A549 (cell line): ENCODE measurements around the gene GYG2. TPM values are rescaled to one million over a fixed set of nuclear protein-coding genes. Genes with fewer than 3 reads are reported as not detected.

ENCODE experiments used
- BCL3 ChIP-seq: fragments of >200 bp; sonication (Bioruptor Twin); formaldehyde crosslinking; IDR thresholded peaks from 3 replicates; pipeline ENCODE4 v1.6.1; 2016
- CBX2 ChIP-seq: fragments of 200-600 bp; sonication (generic); IDR thresholded peaks from 2 replicates; pipeline ENCODE4 v1.6.1; 2016; ENCODE audit warnings: low read depth, mild to moderate bottlenecking, borderline replicate concordance
- CEBPB ChIP-seq, 2 experiments: fragments of >200 bp in 1 of 2; sonication (Bioruptor Twin) in 1 of 2; formaldehyde crosslinking in 1 of 2; IDR thresholded peaks; 2 replicates each; pipeline ENCODE4 v1.6.1; 2012 to 2016
- CHD2 ChIP-seq: fragments of 150-350 bp; IDR thresholded peaks from 2 replicates; pipeline ENCODE4 v1.6.1; 2014; ENCODE audit warnings: low read length; ENCODE audit not compliant: partially characterized antibody
- CHD4 ChIP-seq: fragments of 200-600 bp; sonication (generic); IDR thresholded peaks from 2 replicates; pipeline ENCODE4 v1.6.1; 2016; ENCODE audit warnings: antibody characterized with exemption, mild to moderate bottlenecking, borderline replicate concordance
- EHF ChIP-seq: fragments of 250-450 bp; sonication (Bioruptor Pico); IDR thresholded peaks from 2 replicates; pipeline ENCODE4 v1.5.0; 2020; ENCODE audit warnings: mild to moderate bottlenecking
- EHMT2 ChIP-seq: fragments of 200-600 bp; sonication (generic); IDR thresholded peaks from 2 replicates; pipeline ENCODE4 v1.6.1; 2016; ENCODE audit warnings: antibody characterized with exemption, low read depth, mild to moderate bottlenecking, moderate library complexity
- EP300 ChIP-seq, 2 experiments: fragments of >200 bp; sonication (Bioruptor Twin); formaldehyde crosslinking; IDR thresholded peaks; 2 replicates in 1 of 2; 3 replicates in 1 of 2; pipeline ENCODE4 v1.6.1; 2016 to 2017
- ESRRA ChIP-seq: fragments of 150-350 bp; IDR thresholded peaks from 2 replicates; pipeline ENCODE4 v1.6.1; 2014; ENCODE audit warnings: mild to moderate bottlenecking, low read length, borderline replicate concordance
- FOSB ChIP-seq: fragments of 250-450 bp; sonication (Bioruptor Pico); IDR thresholded peaks from 2 replicates; pipeline ENCODE4 v1.5.0; 2020; ENCODE audit warnings: mild to moderate bottlenecking, moderate library complexity
- FOSL2 ChIP-seq, 2 experiments: fragments of 450-650 bp in 1 of 2; fragments of >200 bp in 1 of 2; sonication (Bioruptor Twin) in 1 of 2; formaldehyde crosslinking; IDR thresholded peaks; 2 replicates each; pipeline versions ENCODE4 v1.5.0 to v1.6.1; 2016 to 2020; ENCODE audit warnings: mild to moderate bottlenecking in 1 of 2, moderate library complexity in 1 of 2
- FOXS1 ChIP-seq: fragments of 250-450 bp; sonication (Bioruptor Pico); IDR thresholded peaks from 2 replicates; pipeline ENCODE4 v1.5.0; 2020; ENCODE audit warnings: mild to moderate bottlenecking, moderate library complexity
- GATA3 ChIP-seq: IDR thresholded peaks from 2 replicates; pipeline ENCODE4 v1.6.1; 2012; ENCODE audit warnings: borderline replicate concordance
- HEYL ChIP-seq: fragments of 250-450 bp; sonication (Bioruptor Pico); IDR thresholded peaks from 2 replicates; pipeline ENCODE4 v1.8.0; 2021; ENCODE audit warnings: mild to moderate bottlenecking, moderate library complexity
- HOXA7 ChIP-seq: fragments of 250-450 bp; sonication (Bioruptor Pico); IDR thresholded peaks from 2 replicates; pipeline ENCODE4 v1.5.0; 2020; ENCODE audit warnings: mild to moderate bottlenecking, moderate library complexity
- JUN ChIP-seq, 2 experiments: fragments of >200 bp; sonication (Bioruptor Twin); formaldehyde crosslinking; IDR thresholded peaks; 2 replicates in 1 of 2; 3 replicates in 1 of 2; pipeline ENCODE4 v1.6.1; 2016 to 2017
- KDM1A ChIP-seq: fragments of 200-600 bp; sonication (generic); IDR thresholded peaks from 2 replicates; pipeline ENCODE4 v1.6.1; 2016; ENCODE audit warnings: low read depth, mild to moderate bottlenecking
- MAX ChIP-seq: IDR thresholded peaks from 2 replicates; pipeline ENCODE4 v1.6.1; 2012
- NFE2L2 ChIP-seq: fragments of 150-350 bp; conservative IDR thresholded peaks from 2 replicates; pipeline ENCODE4 v1.6.1; 2014; ENCODE audit warnings: low read length
- NPAS2 ChIP-seq: fragments of 250-450 bp; sonication (Bioruptor Pico); IDR thresholded peaks from 2 replicates; pipeline ENCODE4 v1.8.0; 2022; ENCODE audit warnings: mild to moderate bottlenecking, moderate library complexity, borderline replicate concordance
- NR3C1 ChIP-seq: fragments of >200 bp; sonication (Bioruptor Twin); formaldehyde crosslinking; IDR thresholded peaks from 3 replicates; pipeline ENCODE4 v1.6.1; 2017
- PBX3 ChIP-seq: IDR thresholded peaks from 2 replicates; pipeline ENCODE4 v1.6.1; 2012
- POLR2A ChIP-seq: IDR thresholded peaks from 2 replicates; pipeline ENCODE4 v1.6.1; 2012; ENCODE audit warnings: mild to moderate bottlenecking, low read length
- RAD21 ChIP-seq, 2 experiments: fragments of >200 bp in 1 of 2; sonication (Bioruptor Twin) in 1 of 2; formaldehyde crosslinking in 1 of 2; IDR thresholded peaks in 1 of 2; conservative IDR thresholded peaks in 1 of 2; 2 replicates in 1 of 2; 3 replicates in 1 of 2; pipeline ENCODE4 v1.6.1; 2012 to 2018; ENCODE audit warnings: inconsistent platforms in 1 of 2
- RARB ChIP-seq: fragments of 250-450 bp; sonication (Bioruptor Pico); IDR thresholded peaks from 2 replicates; pipeline ENCODE4 v1.8.0; 2021; ENCODE audit warnings: mild to moderate bottlenecking, moderate library complexity
- RCOR1 ChIP-seq: fragments of 150-350 bp; IDR thresholded peaks from 2 replicates; pipeline ENCODE4 v1.6.1; 2014; ENCODE audit warnings: antibody characterized with exemption, low read length, low read depth
- RNF2 ChIP-seq: fragments of 200-600 bp; sonication (generic); IDR thresholded peaks from 2 replicates; pipeline ENCODE4 v1.6.1; 2016; ENCODE audit warnings: low read depth, mild to moderate bottlenecking, antibody characterized with exemption, moderate library complexity, borderline replicate concordance
- SMC3 ChIP-seq: fragments of >200 bp; sonication (Bioruptor Twin); formaldehyde crosslinking; IDR thresholded peaks from 3 replicates; pipeline ENCODE4 v1.6.1; 2018; ENCODE audit warnings: inconsistent platforms
- SREBF2 ChIP-seq: fragments of 450-650 bp; IDR thresholded peaks from 2 replicates; pipeline ENCODE4 v1.6.1; 2014; ENCODE audit warnings: mild to moderate bottlenecking, moderate library complexity
- ZC3H11A ChIP-seq: fragments of 450-650 bp; IDR thresholded peaks from 2 replicates; pipeline ENCODE4 v1.6.1; 2014; ENCODE audit warnings: antibody characterized with exemption, mild to moderate bottlenecking
- polyA plus RNA-seq, 4 experiments: library from polyadenylated mRNA; depleted of rRNA in 3 of 4; stranded (reverse); fragments of >200 nt; fragmentation: RNase III in 1 of 4; extraction: RNeasy Plus Mini Kit Qiagen cat#74134 plus additional on column Dnase treatment in 1 of 4; gene quantifications; 2 replicates in 3 of 4; 3 replicates in 1 of 4; pipeline ENCODE4 v1.2.3, GENCODE V29; 2011 to 2017
- TF ChIP-seq, protein P1 (sequence below): fragments of >200 bp; sonication (Bioruptor Twin); formaldehyde crosslinking; IDR thresholded peaks from 2 replicates; pipeline ENCODE4 v1.6.1; 2016
- TF ChIP-seq, protein P2 (sequence below): fragments of 450-650 bp; IDR thresholded peaks from 2 replicates; pipeline ENCODE4 v1.6.1; 2014; ENCODE audit warnings: antibody characterized with exemption
- TF ChIP-seq, protein P3 (sequence below): IDR thresholded peaks from 2 replicates; pipeline ENCODE4 v1.6.1; 2012; ENCODE audit warnings: low read depth, borderline replicate concordance
- TF ChIP-seq, protein P4 (sequence below): fragments of >200 bp; sonication (Bioruptor Twin); formaldehyde crosslinking; IDR thresholded peaks from 3 replicates; pipeline ENCODE4 v1.5.1; 2016
- TF ChIP-seq, protein P5 (sequence below): fragments of 250-450 bp; sonication (Bioruptor Pico); IDR thresholded peaks from 2 replicates; pipeline ENCODE4 v1.5.0; 2021; ENCODE audit warnings: mild to moderate bottlenecking, moderate library complexity, borderline replicate concordance

Gene GYG2
- polyA plus RNA-seq, 2 of the 4 experiments (the other 2 are of a cell fraction) = 12.7 to 14.3 TPM

DNA sequence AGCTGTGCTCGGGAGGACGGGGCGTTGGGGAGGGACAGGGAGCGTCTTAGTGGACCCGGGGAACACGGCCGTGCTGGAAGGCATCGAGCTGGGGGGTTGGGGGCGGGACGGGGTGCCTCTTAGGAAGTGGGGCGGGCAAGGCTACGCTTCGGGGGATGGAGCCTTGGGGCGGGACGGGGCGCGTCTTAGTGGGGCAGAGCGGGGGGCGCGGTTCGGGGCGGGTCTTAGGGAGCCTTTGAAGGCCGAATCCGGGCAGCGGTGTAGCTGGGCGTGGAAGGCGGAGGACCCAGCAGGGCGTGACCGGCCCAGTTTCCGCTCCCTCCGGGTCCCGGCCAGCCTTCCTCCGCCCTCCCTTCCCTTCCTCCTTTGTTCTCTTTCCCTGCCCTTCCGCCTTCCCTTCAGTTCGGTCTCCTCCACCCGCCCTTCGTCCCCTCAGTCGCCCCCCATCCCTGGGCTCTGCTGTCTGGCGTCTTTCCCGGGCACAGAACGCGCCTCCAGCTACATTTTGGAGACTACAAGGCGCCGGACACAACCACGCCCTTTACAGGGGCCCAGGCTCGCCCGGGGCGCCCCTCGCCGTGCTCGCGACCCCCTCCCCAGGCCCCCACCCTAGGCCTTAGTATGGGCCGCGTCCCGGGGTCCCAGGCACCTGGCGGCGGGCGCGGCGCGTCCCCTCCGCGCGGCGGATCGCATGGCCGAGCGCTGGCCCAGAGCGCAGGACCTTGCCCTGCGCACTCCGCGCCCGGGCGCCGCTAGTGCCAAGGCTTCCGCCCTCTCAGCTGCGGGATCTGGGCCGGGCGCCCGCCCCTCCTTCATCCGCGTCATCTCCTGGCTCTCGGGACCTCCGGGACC, 100.1 kb downstream of the GYG2 start, which contains the start of gene ARSD (continued):
- TF ChIP-seq ZC3H11A = no peak
- TF ChIP-seq EHMT2 = no peak
- no peak for TF ChIP-seq RNF2
- TF ChIP-seq GATA3 = no peak; the same call in 1 of the 2 replicates
- TF ChIP-seq CEBPB (IDR thresholded peaks at IDR 0.05) = no peak
- no peak for TF ChIP-seq CHD2
- peak; percentile 9; the same call in 1 of the 2 replicates for TF ChIP-seq MAX
- TF ChIP-seq KDM1A = no peak
- peak; percentile 89 to 92; a peak in 4 of 5 replicates for TF ChIP-seq JUN (IDR thresholded peaks at IDR 0.05)
- TF ChIP-seq EP300 (IDR thresholded peaks at IDR 0.05) = no peak
- TF ChIP-seq FOXS1 = no peak
- no peak for TF ChIP-seq FOSL2 (IDR thresholded peaks at IDR 0.05)
- no peak for TF ChIP-seq FOSL2 (CRISPR knock-in tag; IDR thresholded peaks at IDR 0.05)
- TF ChIP-seq CHD4 = no peak
- TF ChIP-seq RCOR1 = no peak
- no peak for TF ChIP-seq HEYL (CRISPR knock-in tag)
- TF ChIP-seq SMC3 = no peak; the same call in 2 of the 3 replicates
- no peak for TF ChIP-seq NR3C1
- peak; percentile 52; the same call in 1 of the 2 replicates for TF ChIP-seq EHF
- TF ChIP-seq, protein P1, sequence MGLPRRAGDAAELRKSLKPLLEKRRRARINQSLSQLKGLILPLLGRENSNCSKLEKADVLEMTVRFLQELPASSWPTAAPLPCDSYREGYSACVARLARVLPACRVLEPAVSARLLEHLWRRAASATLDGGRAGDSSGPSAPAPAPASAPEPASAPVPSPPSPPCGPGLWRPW = no peak
- TF ChIP-seq POLR2A = peak; percentile 65
- no peak for TF ChIP-seq NFE2L2
- TF ChIP-seq, protein P2, sequence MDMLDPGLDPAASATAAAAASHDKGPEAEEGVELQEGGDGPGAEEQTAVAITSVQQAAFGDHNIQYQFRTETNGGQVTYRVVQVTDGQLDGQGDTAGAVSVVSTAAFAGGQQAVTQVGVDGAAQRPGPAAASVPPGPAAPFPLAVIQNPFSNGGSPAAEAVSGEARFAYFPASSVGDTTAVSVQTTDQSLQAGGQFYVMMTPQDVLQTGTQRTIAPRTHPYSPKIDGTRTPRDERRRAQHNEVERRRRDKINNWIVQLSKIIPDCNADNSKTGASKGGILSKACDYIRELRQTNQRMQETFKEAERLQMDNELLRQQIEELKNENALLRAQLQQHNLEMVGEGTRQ = no peak
- TF ChIP-seq BCL3 = no peak; the same call in 1 of the 3 replicates
- TF ChIP-seq FOSB = peak; percentile 89
- TF ChIP-seq, protein P3, sequence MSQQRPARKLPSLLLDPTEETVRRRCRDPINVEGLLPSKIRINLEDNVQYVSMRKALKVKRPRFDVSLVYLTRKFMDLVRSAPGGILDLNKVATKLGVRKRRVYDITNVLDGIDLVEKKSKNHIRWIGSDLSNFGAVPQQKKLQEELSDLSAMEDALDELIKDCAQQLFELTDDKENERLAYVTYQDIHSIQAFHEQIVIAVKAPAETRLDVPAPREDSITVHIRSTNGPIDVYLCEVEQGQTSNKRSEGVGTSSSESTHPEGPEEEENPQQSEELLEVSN = no peak
- TF ChIP-seq CBX2 = no peak
- peak; percentile 55; the same call in 1 of the 2 replicates for TF ChIP-seq RARB (CRISPR knock-in tag)
- no peak for TF ChIP-seq ESRRA
- no peak for TF ChIP-seq RAD21 (conservative IDR thresholded peaks at IDR 0.05 in 1 of 2, IDR thresholded peaks at IDR 0.05 in 1 of 2)
- peak; percentile 87; the same call in 1 of the 2 replicates for TF ChIP-seq HOXA7 (CRISPR knock-in tag)
- TF ChIP-seq NPAS2 = no peak
- TF ChIP-seq, protein P4, sequence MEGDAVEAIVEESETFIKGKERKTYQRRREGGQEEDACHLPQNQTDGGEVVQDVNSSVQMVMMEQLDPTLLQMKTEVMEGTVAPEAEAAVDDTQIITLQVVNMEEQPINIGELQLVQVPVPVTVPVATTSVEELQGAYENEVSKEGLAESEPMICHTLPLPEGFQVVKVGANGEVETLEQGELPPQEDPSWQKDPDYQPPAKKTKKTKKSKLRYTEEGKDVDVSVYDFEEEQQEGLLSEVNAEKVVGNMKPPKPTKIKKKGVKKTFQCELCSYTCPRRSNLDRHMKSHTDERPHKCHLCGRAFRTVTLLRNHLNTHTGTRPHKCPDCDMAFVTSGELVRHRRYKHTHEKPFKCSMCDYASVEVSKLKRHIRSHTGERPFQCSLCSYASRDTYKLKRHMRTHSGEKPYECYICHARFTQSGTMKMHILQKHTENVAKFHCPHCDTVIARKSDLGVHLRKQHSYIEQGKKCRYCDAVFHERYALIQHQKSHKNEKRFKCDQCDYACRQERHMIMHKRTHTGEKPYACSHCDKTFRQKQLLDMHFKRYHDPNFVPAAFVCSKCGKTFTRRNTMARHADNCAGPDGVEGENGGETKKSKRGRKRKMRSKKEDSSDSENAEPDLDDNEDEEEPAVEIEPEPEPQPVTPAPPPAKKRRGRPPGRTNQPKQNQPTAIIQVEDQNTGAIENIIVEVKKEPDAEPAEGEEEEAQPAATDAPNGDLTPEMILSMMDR = no peak
- 0 out of 2 replicates have a peak, but pooled peaks have one; percentile 21 for TF ChIP-seq PBX3
- TF ChIP-seq SREBF2 = no peak
- TF ChIP-seq, protein P5, sequence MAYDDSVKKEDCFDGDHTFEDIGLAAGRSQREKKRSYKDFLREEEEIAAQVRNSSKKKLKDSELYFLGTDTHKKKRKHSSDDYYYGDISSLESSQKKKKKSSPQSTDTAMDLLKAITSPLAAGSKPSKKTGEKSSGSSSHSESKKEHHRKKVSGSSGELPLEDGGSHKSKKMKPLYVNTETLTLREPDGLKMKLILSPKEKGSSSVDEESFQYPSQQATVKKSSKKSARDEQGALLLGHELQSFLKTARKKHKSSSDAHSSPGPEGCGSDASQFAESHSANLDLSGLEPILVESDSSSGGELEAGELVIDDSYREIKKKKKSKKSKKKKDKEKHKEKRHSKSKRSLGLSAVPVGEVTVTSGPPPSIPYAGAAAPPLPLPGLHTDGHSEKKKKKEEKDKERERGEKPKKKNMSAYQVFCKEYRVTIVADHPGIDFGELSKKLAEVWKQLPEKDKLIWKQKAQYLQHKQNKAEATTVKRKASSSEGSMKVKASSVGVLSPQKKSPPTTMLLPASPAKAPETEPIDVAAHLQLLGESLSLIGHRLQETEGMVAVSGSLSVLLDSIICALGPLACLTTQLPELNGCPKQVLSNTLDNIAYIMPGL (CRISPR knock-in tag) = no peak
